ENCODE results near the gene SAMM50. TPM values are rescaled to one million over a fixed set of nuclear protein-coding genes. Genes with fewer than 3 reads are reported as not detected.

Gene SAMM50
- total and polyA plus RNA-seq, 4 donors = 39.3 to 70.1 (median 53.3) TPM

DNA sequence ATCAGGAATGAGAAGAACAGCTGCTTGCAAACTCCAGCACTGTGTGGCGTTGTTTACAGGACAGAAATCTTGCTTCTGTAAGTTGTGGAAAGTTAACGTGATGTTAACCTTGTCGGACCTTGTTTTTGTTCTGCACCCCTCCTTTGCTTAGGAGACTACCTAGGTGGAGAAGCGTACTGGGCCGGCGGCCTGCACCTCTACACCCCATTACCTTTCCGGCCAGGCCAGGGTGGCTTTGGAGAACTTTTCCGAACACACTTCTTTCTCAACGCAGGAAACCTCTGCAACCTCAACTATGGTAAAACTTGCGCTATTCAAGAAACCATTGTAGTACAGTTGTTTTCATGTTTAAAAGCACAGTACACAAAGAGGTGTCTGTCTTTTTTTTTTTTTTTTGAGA is 33.7 kb downstream of the SAMM50 start:
- Histone ChIP-seq H3K4me3 (ENCODE audit: low read depth, low read length) (no peak overlapping the region), H3K4me1 (ENCODE audit: control insufficient read depth, insufficient read depth, low read length) (peaks cover 12% of the 10 kb centered on the region), H3K27me3 (ENCODE audit: control insufficient read depth, insufficient read depth, low read length) (no peaks in the 10 kb centered on the region), H3K9me3 (ENCODE audit: control insufficient read depth, insufficient read depth, low read length) (no peaks in the 10 kb centered on the region), H3K27ac (ENCODE audit: low read depth, low read length) (no peak overlapping the region), H3K36me3 (ENCODE audit: control insufficient read depth, insufficient read depth, low read length) (peaks cover 62% of the 10 kb centered on the region)
- no peak for DNase-seq (ENCODE audit: low read depth in 4 of 6, low spot score in 6 of 6)
- WGBS (ENCODE audit: insufficient coverage) = 95% methylated on average over 3 of the region's 10 CpGs

DNA sequence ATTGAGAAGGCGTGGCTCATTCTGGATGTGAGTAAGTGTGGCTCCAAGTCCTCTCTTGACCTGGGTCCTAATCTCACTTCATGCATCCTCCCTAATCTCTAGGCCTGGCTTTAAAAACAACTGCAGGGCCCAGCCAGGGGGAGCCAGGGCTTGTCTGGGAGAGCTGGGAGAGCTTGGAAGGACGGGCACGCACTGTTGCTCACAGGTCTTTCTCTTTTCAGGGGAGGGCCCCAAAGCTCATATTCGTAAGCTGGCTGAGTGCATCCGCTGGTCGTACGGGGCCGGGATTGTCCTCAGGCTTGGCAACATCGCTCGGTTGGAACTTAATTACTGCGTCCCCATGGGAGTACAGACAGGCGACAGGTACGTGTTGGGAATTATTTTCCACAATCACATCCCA is 34.8 kb downstream of the SAMM50 start:
- WGBS (ENCODE audit: insufficient coverage) = 65% methylated on average over 7 of the region's 13 CpGs
- Histone ChIP-seq H3K4me1 (ENCODE audit: control insufficient read depth, insufficient read depth, low read length) (peaks cover 19% of the 10 kb centered on the region), H3K4me3 (ENCODE audit: low read depth, low read length) (no peak overlapping the region), H3K9me3 (ENCODE audit: control insufficient read depth, insufficient read depth, low read length) (no peaks in the 10 kb centered on the region), H3K27me3 (ENCODE audit: control insufficient read depth, insufficient read depth, low read length) (no peaks in the 10 kb centered on the region), H3K36me3 (ENCODE audit: control insufficient read depth, insufficient read depth, low read length) (peaks cover 61% of the 10 kb centered on the region), H3K27ac (ENCODE audit: low read depth, low read length) (no peak overlapping the region)
- no peak for DNase-seq (ENCODE audit: low read depth in 4 of 6, low spot score in 6 of 6)

DNA sequence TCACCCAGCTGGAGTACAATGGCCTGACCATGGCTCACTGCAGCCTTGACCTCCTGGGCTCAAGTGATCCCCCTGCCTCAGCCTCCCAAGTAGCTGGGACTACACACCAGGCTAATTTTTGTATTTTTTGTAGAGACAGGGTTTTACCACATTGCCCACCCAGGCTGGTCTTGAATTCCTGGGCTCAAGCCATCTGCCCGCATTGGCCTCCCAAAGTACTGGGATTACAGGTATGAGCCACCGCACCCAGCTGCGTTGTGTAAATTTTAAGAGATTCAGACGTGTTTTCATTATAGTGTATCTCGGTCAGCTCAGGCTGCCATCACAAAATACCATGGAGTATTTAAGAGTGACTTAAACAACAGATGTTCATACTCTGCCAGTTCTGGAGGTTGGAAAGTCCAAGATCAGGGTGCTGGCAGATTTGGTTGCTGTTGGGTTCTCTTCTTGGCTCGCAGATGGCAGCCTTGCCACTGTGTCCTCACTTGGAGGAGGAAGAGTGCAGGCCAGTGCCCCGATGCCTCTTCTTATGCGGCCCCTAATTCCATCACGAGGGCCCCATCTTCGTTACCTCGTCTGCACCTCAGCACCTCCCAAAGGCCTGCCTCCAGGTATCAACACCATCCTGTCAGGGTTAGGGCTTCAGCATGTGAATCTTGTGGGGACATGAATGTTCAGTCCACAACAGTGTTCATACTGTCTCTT is 36.2 kb downstream of the SAMM50 start:
- Histone ChIP-seq H3K36me3 (ENCODE audit: control insufficient read depth, insufficient read depth, low read length) (peaks cover 65% of the 10 kb centered on the region), H3K9me3 (ENCODE audit: control insufficient read depth, insufficient read depth, low read length) (no peaks in the 10 kb centered on the region), H3K27me3 (ENCODE audit: control insufficient read depth, insufficient read depth, low read length) (no peaks in the 10 kb centered on the region), H3K27ac (ENCODE audit: low read depth, low read length) (no peak overlapping the region), H3K4me3 (ENCODE audit: low read depth, low read length) (no peak overlapping the region), H3K4me1 (ENCODE audit: control insufficient read depth, insufficient read depth, low read length) (peaks cover 29% of the 10 kb centered on the region)
- no peak for DNase-seq (ENCODE audit: low read depth in 4 of 6, low spot score in 6 of 6)
- WGBS (ENCODE audit: insufficient coverage) = 100% methylated on average over 3 of the region's 11 CpGs

DNA sequence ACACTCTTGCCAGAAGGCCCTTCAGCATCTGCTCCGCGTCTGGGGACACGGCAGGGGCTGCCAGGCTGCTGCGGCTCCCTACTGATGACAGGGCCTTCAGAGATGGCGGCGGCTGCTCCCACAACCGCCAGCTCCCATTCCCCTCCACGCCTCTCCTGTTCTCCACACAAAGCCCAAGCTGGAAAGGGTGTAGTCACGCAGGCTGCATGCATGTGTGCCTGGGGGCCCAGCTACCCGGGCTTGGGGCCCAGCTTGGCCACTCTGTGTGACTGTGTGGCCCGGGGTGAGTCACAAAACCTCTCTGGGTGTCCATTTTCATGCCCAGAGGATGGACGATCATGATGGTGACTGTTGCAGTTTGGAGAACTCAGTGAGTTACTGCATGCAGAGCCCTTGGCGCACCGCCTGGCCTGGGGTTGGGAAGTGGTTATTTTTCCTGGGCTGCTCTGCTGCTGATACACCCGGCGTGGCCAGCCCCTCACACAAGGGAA is 37.1 kb downstream of the SAMM50 start:
- DNase-seq (ENCODE audit: low read depth in 4 of 6, low spot score in 6 of 6) = no peak
- Histone ChIP-seq H3K4me1 (ENCODE audit: control insufficient read depth, insufficient read depth, low read length) (peaks cover 30% of the 10 kb centered on the region), H3K4me3 (ENCODE audit: low read depth, low read length) (no peak overlapping the region), H3K9me3 (ENCODE audit: control insufficient read depth, insufficient read depth, low read length) (no peaks in the 10 kb centered on the region), H3K27ac (ENCODE audit: low read depth, low read length) (no peak overlapping the region), H3K27me3 (ENCODE audit: control insufficient read depth, insufficient read depth, low read length) (no peaks in the 10 kb centered on the region), H3K36me3 (ENCODE audit: control insufficient read depth, insufficient read depth, low read length) (peaks cover 70% of the 10 kb centered on the region)
- WGBS (ENCODE audit: insufficient coverage) = 61% methylated on average over 12 of the region's 16 CpGs

DNA sequence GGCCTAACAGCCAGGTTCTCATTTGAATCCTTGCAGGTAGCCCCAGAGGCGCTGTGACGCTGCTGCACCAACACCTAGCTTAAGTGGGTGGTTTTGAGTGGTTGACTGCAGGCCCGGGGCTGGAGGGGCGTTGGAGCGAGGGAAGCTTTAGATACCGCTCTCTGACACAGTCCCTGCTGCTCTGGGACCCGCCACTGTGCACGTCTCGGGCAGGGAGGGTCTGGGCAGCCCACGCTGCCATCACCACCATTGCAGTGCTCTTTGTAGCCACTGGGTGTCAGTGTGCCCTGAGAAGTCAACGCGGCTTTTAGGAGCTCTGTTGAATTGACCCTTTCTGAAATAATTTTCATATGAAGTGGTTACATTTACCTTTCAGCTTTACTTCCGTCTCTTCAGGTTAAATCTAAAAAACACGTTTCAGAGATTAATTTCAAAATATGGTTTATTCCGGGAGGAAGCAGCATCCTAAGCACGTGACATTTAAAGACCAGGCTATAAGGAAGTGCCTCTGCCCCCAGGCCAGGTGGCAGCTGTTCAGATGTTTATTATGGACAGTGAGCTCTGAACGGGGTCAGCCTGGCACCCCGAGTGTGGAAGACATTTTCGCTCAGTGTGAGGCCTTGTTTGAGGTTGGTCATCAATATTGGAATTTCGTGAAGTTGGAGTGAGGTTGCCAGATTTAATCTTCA is 38.0 kb downstream of the SAMM50 start:
- 27% methylated on average over 15 of the region's 20 CpGs for WGBS (ENCODE audit: insufficient coverage)
- H3K36me3 ChIP-seq (ENCODE audit: control insufficient read depth, insufficient read depth, low read length) = peaks cover 77% of the 10 kb centered on the region
- no peaks in the 10 kb centered on the region for H3K9me3 ChIP-seq (ENCODE audit: control insufficient read depth, insufficient read depth, low read length)
- peaks cover 30% of the 10 kb centered on the region for H3K4me1 ChIP-seq (ENCODE audit: control insufficient read depth, insufficient read depth, low read length)
- DNase-seq (ENCODE audit: low read depth in 4 of 6, low spot score in 6 of 6) = peak; percentile 44 to 92 (median 58)
- H3K27ac ChIP-seq (ENCODE audit: low read depth, low read length) = no peak overlapping the region
- no peak overlapping the region for H3K4me3 ChIP-seq (ENCODE audit: low read depth, low read length)
- H3K27me3 ChIP-seq (ENCODE audit: control insufficient read depth, insufficient read depth, low read length) = no peaks in the 10 kb centered on the region

DNA sequence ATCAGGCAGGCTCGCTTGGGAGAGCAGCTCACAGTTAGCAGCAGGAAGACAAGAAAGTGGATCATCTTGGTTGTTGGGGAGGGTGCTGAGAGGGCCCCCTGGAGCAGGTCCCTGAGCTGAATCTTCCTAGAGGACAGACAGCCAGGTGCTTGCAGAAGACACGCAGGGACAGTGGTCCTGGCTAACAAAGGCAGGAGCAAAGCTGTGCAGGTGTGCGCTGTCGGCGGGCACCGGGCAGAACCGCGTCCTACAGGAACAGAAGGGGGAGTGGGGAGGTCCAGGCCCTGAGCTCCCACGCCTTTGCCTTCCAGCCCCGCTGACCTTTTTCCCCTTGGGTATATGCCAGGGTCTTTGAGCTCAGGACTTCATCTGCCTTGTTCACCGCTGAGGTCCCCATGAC is 38.8 kb downstream of the SAMM50 start:
- H3K4me1 ChIP-seq (ENCODE audit: control insufficient read depth, insufficient read depth, low read length) = peaks cover 30% of the 10 kb centered on the region
- H3K36me3 ChIP-seq (ENCODE audit: control insufficient read depth, insufficient read depth, low read length) = peaks cover 81% of the 10 kb centered on the region
- H3K27me3 ChIP-seq (ENCODE audit: control insufficient read depth, insufficient read depth, low read length) = no peaks in the 10 kb centered on the region
- H3K9me3 ChIP-seq (ENCODE audit: control insufficient read depth, insufficient read depth, low read length) = no peaks in the 10 kb centered on the region
- H3K27ac ChIP-seq (ENCODE audit: low read depth, low read length) = no peak overlapping the region
- H3K4me3 ChIP-seq (ENCODE audit: low read depth, low read length) = no peak overlapping the region
- DNase-seq (ENCODE audit: low read depth in 4 of 6, low spot score in 6 of 6) = no peak
- WGBS (ENCODE audit: insufficient coverage) = 93% methylated on average over 11 of the region's 11 CpGs

DNA sequence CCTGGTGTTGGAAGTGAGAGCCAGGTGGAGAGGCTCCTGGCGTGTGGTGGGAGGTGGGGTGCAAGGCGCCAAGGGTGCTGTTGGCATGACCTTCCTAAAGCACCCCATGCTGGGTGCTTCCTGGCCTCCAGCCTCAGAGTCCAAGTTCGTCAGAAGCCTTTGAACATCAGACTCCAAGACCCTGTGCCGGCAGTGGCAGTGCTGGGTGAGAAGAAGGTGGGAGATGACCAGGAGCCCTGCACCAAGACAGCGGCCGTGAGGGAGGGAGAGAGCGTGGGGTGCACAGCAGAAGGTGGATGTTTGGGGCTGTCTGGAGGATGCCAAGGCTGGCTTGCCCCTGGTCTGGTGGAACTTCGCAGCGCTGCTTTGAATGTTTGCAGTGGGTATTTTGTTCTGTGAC is 39.2 kb downstream of the SAMM50 start:
- WGBS (ENCODE audit: insufficient coverage) = 81% methylated on average over 8 of the region's 9 CpGs
- peaks cover 80% of the 10 kb centered on the region for H3K36me3 ChIP-seq (ENCODE audit: control insufficient read depth, insufficient read depth, low read length)

DNA sequence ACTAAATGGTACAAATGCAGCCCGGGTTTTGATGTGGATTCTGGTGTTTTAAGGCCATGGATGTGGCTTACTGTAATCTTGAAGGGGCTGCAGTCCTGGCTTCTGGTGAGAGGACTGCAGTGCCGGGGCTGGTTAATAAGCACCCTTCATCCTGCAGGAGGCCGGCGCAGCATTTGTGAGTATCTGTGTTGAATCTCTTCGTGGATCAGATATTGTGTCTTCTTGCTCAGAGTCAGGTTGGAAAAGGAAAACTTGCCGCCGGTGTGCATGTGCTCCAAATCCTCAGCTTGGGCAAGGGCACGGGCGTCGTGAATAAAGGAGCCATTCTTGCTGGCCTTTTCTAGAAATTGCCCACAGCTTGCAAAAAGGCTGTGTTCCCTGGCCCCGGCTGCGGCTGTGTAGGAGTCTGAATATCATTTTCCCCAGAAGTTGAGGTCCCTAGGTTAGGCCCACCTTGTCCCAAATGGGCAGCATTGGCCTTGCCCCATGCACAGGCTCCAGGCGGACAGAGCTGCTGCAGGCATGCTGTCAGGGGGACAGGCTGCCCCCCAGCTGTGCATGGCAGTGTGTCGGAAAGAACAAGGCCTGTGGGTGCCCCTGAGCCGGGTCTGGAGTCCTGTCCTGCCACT is 39.9 kb downstream of the SAMM50 start:
- Histone ChIP-seq H3K27ac (ENCODE audit: low read depth, low read length) (no peak overlapping the region), H3K4me1 (ENCODE audit: control insufficient read depth, insufficient read depth, low read length) (peaks cover 30% of the 10 kb centered on the region), H3K36me3 (ENCODE audit: control insufficient read depth, insufficient read depth, low read length) (peaks cover 77% of the 10 kb centered on the region), H3K9me3 (ENCODE audit: control insufficient read depth, insufficient read depth, low read length) (no peaks in the 10 kb centered on the region), H3K27me3 (ENCODE audit: control insufficient read depth, insufficient read depth, low read length) (no peaks in the 10 kb centered on the region), H3K4me3 (ENCODE audit: low read depth, low read length) (no peak overlapping the region)
- 90% methylated on average over 15 of the region's 15 CpGs for WGBS (ENCODE audit: insufficient coverage)
- no peak for DNase-seq (ENCODE audit: low read depth in 4 of 6, low spot score in 6 of 6)

More for the DNA sequence above, 39.2 kb downstream of the SAMM50 start:
- Histone ChIP-seq H3K4me1 (ENCODE audit: control insufficient read depth, insufficient read depth, low read length) (peaks cover 30% of the 10 kb centered on the region), H3K27ac (ENCODE audit: low read depth, low read length) (no peak overlapping the region), H3K27me3 (ENCODE audit: control insufficient read depth, insufficient read depth, low read length) (no peaks in the 10 kb centered on the region), H3K4me3 (ENCODE audit: low read depth, low read length) (no peak overlapping the region), H3K9me3 (ENCODE audit: control insufficient read depth, insufficient read depth, low read length) (no peaks in the 10 kb centered on the region)
- no peak for DNase-seq (ENCODE audit: low read depth in 4 of 6, low spot score in 6 of 6)

DNA sequence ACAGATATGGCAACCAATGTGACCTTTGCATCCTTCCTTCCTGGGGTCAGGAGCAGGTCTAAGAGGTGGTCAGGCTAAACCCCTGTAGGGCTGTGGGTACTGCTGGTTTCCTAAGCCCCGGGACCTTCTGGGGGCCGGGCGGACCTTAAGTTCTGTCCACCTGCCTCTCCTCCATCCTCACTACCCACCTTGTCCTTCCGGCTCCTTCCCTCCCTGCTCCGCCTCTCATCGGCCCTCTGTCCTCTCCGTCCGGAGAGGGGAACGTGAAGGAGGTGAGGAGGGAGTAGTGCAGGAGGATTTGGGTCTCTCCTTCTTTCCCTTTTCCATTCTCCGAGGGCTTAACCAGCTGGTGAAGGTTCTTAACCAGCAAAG is 40.5 kb downstream of the SAMM50 start:
- Histone ChIP-seq H3K36me3 (ENCODE audit: control insufficient read depth, insufficient read depth, low read length) (peaks cover 71% of the 10 kb centered on the region), H3K4me3 (ENCODE audit: low read depth, low read length) (no peak overlapping the region), H3K27ac (ENCODE audit: low read depth, low read length) (no peak overlapping the region), H3K9me3 (ENCODE audit: control insufficient read depth, insufficient read depth, low read length) (no peaks in the 10 kb centered on the region), H3K27me3 (ENCODE audit: control insufficient read depth, insufficient read depth, low read length) (no peaks in the 10 kb centered on the region), H3K4me1 (ENCODE audit: control insufficient read depth, insufficient read depth, low read length) (peaks cover 30% of the 10 kb centered on the region)
- no peak for DNase-seq (ENCODE audit: low read depth in 4 of 6, low spot score in 6 of 6)
- WGBS (ENCODE audit: insufficient coverage) = no CpG with 5 or more reads among the region's 10 CpGs
